Trophoblast cell (in vitro differentiated cells and primary cell): Measurements from ENCODE around the gene DAZ4. TPM values are rescaled to one million over a fixed set of nuclear protein-coding genes. Genes with fewer than 3 reads are reported as not detected.
"Not testable (repeated sequence)": the region's sequence is repeated elsewhere in the genome, so short reads cannot be mapped to it uniquely, and the experiment has no call there.

ENCODE experiments used
- DNase-seq, 2 donors: peaks; one replicate each; pipeline ENCODE4 v3.0.0-alpha.2; 2016
- H2AFZ ChIP-seq: 2 replicates; pipeline ENCODE4 v1.6.1; 2013; ENCODE audit warnings: low read length, moderate library complexity, mild to moderate bottlenecking; ENCODE audit not compliant: insufficient read depth, poor library complexity
- H2AK5ac ChIP-seq: 2 replicates; pipeline ENCODE4 v1.6.1; 2013; ENCODE audit warnings: mild to moderate bottlenecking, low read length
- H2BK120ac ChIP-seq: 2 replicates; pipeline ENCODE4 v1.6.1; 2013; ENCODE audit warnings: low read length, mild to moderate bottlenecking, moderate library complexity; ENCODE audit not compliant: insufficient read depth, poor library complexity
- H2BK12ac ChIP-seq: 2 replicates; pipeline ENCODE4 v1.6.1; 2013; ENCODE audit warnings: mild to moderate bottlenecking, low read length, moderate library complexity
- H2BK5ac ChIP-seq: 2 replicates; pipeline ENCODE4 v1.6.1; 2013; ENCODE audit warnings: low read length, low read depth, moderate library complexity, mild to moderate bottlenecking; ENCODE audit not compliant: poor library complexity
- H3K14ac ChIP-seq: 2 replicates; pipeline ENCODE4 v1.6.1; 2013; ENCODE audit warnings: mild to moderate bottlenecking, low read length
- H3K18ac ChIP-seq: 2 replicates; pipeline ENCODE4 v1.6.1; 2013; ENCODE audit warnings: mild to moderate bottlenecking, low read length
- H3K23ac ChIP-seq: 2 replicates; pipeline ENCODE4 v1.6.1; 2013; ENCODE audit warnings: low read length
- H3K27ac ChIP-seq: 2 replicates; pipeline ENCODE4 v1.5.1; 2013; ENCODE audit warnings: low read depth, mild to moderate bottlenecking, inconsistent platforms, low read length, moderate library complexity
- H3K27me3 ChIP-seq: 2 replicates; pipeline ENCODE4 v1.6.1; 2013; ENCODE audit warnings: inconsistent platforms, mild to moderate bottlenecking, low read length, moderate library complexity; ENCODE audit not compliant: insufficient read depth
- H3K36me3 ChIP-seq, 2 experiments: 1 replicate in 1 of 2; 2 replicates in 1 of 2; pipeline ENCODE4 v1.6.1; 2013; ENCODE audit warnings: low read length in 2 of 2, mild to moderate bottlenecking in 2 of 2, moderate library complexity in 1 of 2; ENCODE audit not compliant: insufficient read depth in 2 of 2, control insufficient read depth in 1 of 2
- H3K4ac ChIP-seq: 2 replicates; pipeline ENCODE4 v1.6.1; 2013; ENCODE audit warnings: low read depth, mild to moderate bottlenecking, low read length, moderate library complexity
- H3K4me1 ChIP-seq, 2 experiments: 1 replicate in 1 of 2; 2 replicates in 1 of 2; pipeline ENCODE4 v1.6.1; 2013; ENCODE audit warnings: low read length in 2 of 2, mild to moderate bottlenecking in 2 of 2, moderate library complexity in 1 of 2; ENCODE audit not compliant: insufficient read depth in 2 of 2, control insufficient read depth in 1 of 2
- H3K4me2 ChIP-seq: 2 replicates; pipeline ENCODE4 v1.6.1; 2013; ENCODE audit warnings: inconsistent platforms, mild to moderate bottlenecking, low read length, moderate library complexity
- H3K4me3 ChIP-seq: 2 replicates; pipeline ENCODE4 v1.5.1; 2013; ENCODE audit warnings: mild to moderate bottlenecking, low read depth, low read length, inconsistent platforms
- H3K79me1 ChIP-seq: one replicate; pipeline ENCODE4 v1.6.1; 2013; ENCODE audit warnings: low read length
- H3K79me2 ChIP-seq: 2 replicates; pipeline ENCODE4 v1.6.1; 2013; ENCODE audit warnings: low read length, mild to moderate bottlenecking; ENCODE audit not compliant: control insufficient read depth, insufficient read depth, poor library complexity
- H3K9ac ChIP-seq: 2 replicates; pipeline ENCODE4 v1.6.1; 2013; ENCODE audit warnings: mild to moderate bottlenecking, low read length
- H3K9me3 ChIP-seq: 2 replicates; pipeline ENCODE4 v1.6.1; 2013; ENCODE audit warnings: low read depth, mild to moderate bottlenecking, control low read depth, inconsistent platforms, low read length; ENCODE audit not compliant: insufficient read depth
- H4K12ac ChIP-seq: 2 replicates; pipeline ENCODE4 v1.6.1; 2013; ENCODE audit warnings: low read depth, mild to moderate bottlenecking, low read length, moderate library complexity
- H4K8ac ChIP-seq: 2 replicates; pipeline ENCODE4 v1.6.1; 2013; ENCODE audit warnings: low read depth, mild to moderate bottlenecking, low read length, moderate library complexity
- H4K91ac ChIP-seq: one replicate; pipeline ENCODE4 v1.6.1; 2013; ENCODE audit warnings: low read depth, mild to moderate bottlenecking, low read length, moderate library complexity
- WGBS: extraction: QIAGEN DNeasy Blood & Tissue Kit; methylation state at CpG from one replicate; pipeline ENCODE4 v1.1.7; 2013; ENCODE audit warnings: missing lambda C conversion rate; ENCODE audit not compliant: insufficient read length, insufficient coverage; ENCODE audit errors: extremely low coverage; 5-methylcytosine and 5-hydroxymethylcytosine counted together
- polyA plus RNA-seq: library from polyadenylated mRNA; stranded (reverse); fragments of 200-250 nt; gene quantifications from 2 replicates; pipeline ENCODE4 v1.2.3, GENCODE V29; 2013

Gene DAZ4
- polyA plus RNA-seq: not detected in 2 replicates

GRCh38 chrY:24833619-24834018 is at the start of gene DAZ4:
TSS of gene DAZ4 (plus strand) at chrY:24833919. CDS start at chrY:24834127, 208 bp downstream.
- H3K14ac ChIP-seq, H4K12ac ChIP-seq, H2BK5ac ChIP-seq, H2BK12ac ChIP-seq, H3K18ac ChIP-seq, H3K9ac ChIP-seq, H3K79me2 ChIP-seq, H3K36me3 ChIP-seq, H3K23ac ChIP-seq, H3K4me3 ChIP-seq, H3K79me1 ChIP-seq, H2AK5ac ChIP-seq, H3K9me3 ChIP-seq, H3K4me2 ChIP-seq, H4K8ac ChIP-seq, H2AFZ ChIP-seq, H3K27ac ChIP-seq, H4K91ac ChIP-seq, DNase-seq, H3K4me1 ChIP-seq, H3K27me3 ChIP-seq, H3K4ac ChIP-seq, H2BK120ac ChIP-seq: not testable (repeated sequence)
- no CpG with 5 or more reads among the region's 23 CpGs for WGBS

GRCh38 chrY:24813293-24813692 is 20.4 kb upstream of the DAZ4 start, which contains the start of gene DAZ3:
TSS of gene DAZ3 (minus strand) at chrY:24813393. CDS start at chrY:24813185, 208 bp downstream.
- H4K91ac ChIP-seq: not testable (repeated sequence)
- no CpG with 5 or more reads among the region's 23 CpGs for WGBS

GRCh38 chrY:24821836-24822235 is 11.9 kb upstream of the DAZ4 start:
- H2AK5ac ChIP-seq, H4K91ac ChIP-seq, H4K12ac ChIP-seq, H3K4me3 ChIP-seq, H3K4me1 ChIP-seq, H2BK12ac ChIP-seq, H3K36me3 ChIP-seq, DNase-seq, H3K9me3 ChIP-seq, H3K4me2 ChIP-seq, H3K18ac ChIP-seq, H3K23ac ChIP-seq, H3K14ac ChIP-seq, H2BK5ac ChIP-seq, H3K27ac ChIP-seq, H3K27me3 ChIP-seq, H2AFZ ChIP-seq, H2BK120ac ChIP-seq, H4K8ac ChIP-seq, H3K4ac ChIP-seq, H3K79me2 ChIP-seq, H3K79me1 ChIP-seq, H3K9ac ChIP-seq: not testable (repeated sequence)
- WGBS: no CpG with 5 or more reads among the region's 3 CpGs

More at GRCh38 chrY:24813293-24813692, 20.4 kb upstream of the DAZ4 start, which contains the start of gene DAZ3:
- not testable (repeated sequence) for H3K79me2 ChIP-seq, H3K4me1 ChIP-seq, H4K12ac ChIP-seq, H3K4me2 ChIP-seq, H3K4ac ChIP-seq, H4K8ac ChIP-seq, H3K4me3 ChIP-seq, H3K9ac ChIP-seq, H3K14ac ChIP-seq, H2BK5ac ChIP-seq, H3K79me1 ChIP-seq, H3K9me3 ChIP-seq, DNase-seq, H3K18ac ChIP-seq, H2AK5ac ChIP-seq, H2AFZ ChIP-seq, H2BK12ac ChIP-seq, H3K36me3 ChIP-seq, H3K23ac ChIP-seq, H3K27ac ChIP-seq, H3K27me3 ChIP-seq, H2BK120ac ChIP-seq

- not testable (repeated sequence) for H2BK12ac ChIP-seq, H2AFZ ChIP-seq, H4K8ac ChIP-seq, H3K4ac ChIP-seq, H3K23ac ChIP-seq, DNase-seq, H3K18ac ChIP-seq, H3K79me2 ChIP-seq, H4K91ac ChIP-seq, H3K4me1 ChIP-seq, H3K14ac ChIP-seq, H3K27me3 ChIP-seq, H3K4me3 ChIP-seq, H2BK5ac ChIP-seq, H3K9ac ChIP-seq, H3K4me2 ChIP-seq, H3K79me1 ChIP-seq, H3K27ac ChIP-seq, H3K36me3 ChIP-seq, H2BK120ac ChIP-seq, H4K12ac ChIP-seq, H2AK5ac ChIP-seq, H3K9me3 ChIP-seq
- WGBS: no CpG with 5 or more reads among the region's 4 CpGs
Observed at GRCh38 chrY:24824184-24824879, 9.4 kb upstream of the DAZ4 start.
